HepG2 (cell line): ENCODE data around the gene CSTF1. TPM values are rescaled to one million over a fixed set of nuclear protein-coding genes. Genes with fewer than 3 reads are reported as not detected.

Experiments used
- AGO2 ChIP-seq: fragments of 200-400 bp; formaldehyde crosslinking; optimal IDR thresholded peaks from 2 replicates; pipeline ENCODE3; 2017; ENCODE audit warnings: mild to moderate bottlenecking, low read depth, low read length, moderate library complexity
- CREM ChIP-seq, 2 experiments: sonication (generic) in 1 of 2; formaldehyde crosslinking in 1 of 2; IDR thresholded peaks; 2 replicates each; pipeline versions ENCODE4 v1.4.0 to v1.6.1; 2016 to 2020; ENCODE audit warnings: antibody characterized with exemption in 1 of 2, mild to moderate bottlenecking in 1 of 2, missing genetic modification reagents in 1 of 2
- JUND ChIP-seq: sonication (generic); formaldehyde crosslinking; IDR thresholded peaks from 2 replicates; pipeline ENCODE4 v1.8.0; 2022; ENCODE audit warnings: mild to moderate bottlenecking, missing genetic modification reagents
- MAFK ChIP-seq, 2 experiments: IDR thresholded peaks in 1 of 2; conservative IDR thresholded peaks in 1 of 2; 2 replicates each; pipeline ENCODE4 v1.6.1; 2011; ENCODE audit warnings: improper control_type of control experiment in 2 of 2, low read length in 2 of 2
- MXI1 ChIP-seq: IDR thresholded peaks from 3 replicates; pipeline ENCODE4 v1.6.1; 2012; ENCODE audit warnings: low read depth, low read length, inconsistent platforms, borderline replicate concordance
- NAIF1 ChIP-seq: sonication (generic); formaldehyde crosslinking; IDR thresholded peaks from 2 replicates; pipeline ENCODE4 v1.5.0; 2020; ENCODE audit warnings: mild to moderate bottlenecking, missing genetic modification reagents, borderline replicate concordance
- PCBP2 ChIP-seq: fragments of 200-400 bp; formaldehyde crosslinking; optimal IDR thresholded peaks from 2 replicates; pipeline ENCODE3; 2018; ENCODE audit warnings: low read length, low read depth; ENCODE audit not compliant: poor library complexity, severe bottlenecking
- PHF20 ChIP-seq: sonication (generic); formaldehyde crosslinking; IDR thresholded peaks from 2 replicates; pipeline ENCODE4 v1.5.0; 2020; ENCODE audit warnings: mild to moderate bottlenecking, missing genetic modification reagents
- RXRB ChIP-seq: IDR thresholded peaks from 2 replicates; pipeline ENCODE4 v1.6.1; 2016; ENCODE audit warnings: borderline replicate concordance, missing genetic modification reagents, missing compliant biosample characterization
- ZNF333 ChIP-seq: sonication (generic); formaldehyde crosslinking; IDR thresholded peaks from 2 replicates; pipeline ENCODE4 v1.4.0; 2020; ENCODE audit warnings: mild to moderate bottlenecking, missing genetic modification reagents, borderline replicate concordance
- ZNF547 ChIP-seq: sonication (generic); formaldehyde crosslinking; IDR thresholded peaks from 2 replicates; pipeline ENCODE4 v1.5.1; 2020; ENCODE audit warnings: mild to moderate bottlenecking, missing genetic modification reagents
- polyA plus RNA-seq, 8 experiments: library from polyadenylated mRNA; depleted of rRNA in 3 of 8; stranded (reverse) in 7 of 8; unstranded in 1 of 8; fragments of >200 nt; fragmentation: Illumina TruSeq in 4 of 8; extraction: Trizol in 4 of 8; gene quantifications; 2 replicates each; pipeline versions ENCODE4 v1.2.1 to v1.2.3, GENCODE V29; 2011 to 2016; ENCODE audit warnings: low read depth in 4 of 8, missing spikeins in 1 of 8, mixed read lengths in 1 of 8; ENCODE audit not compliant: insufficient read depth in 1 of 8
- total RNA-seq, 5 experiments: library from RNA; depleted of rRNA; stranded (reverse); fragments of >200 nt; fragmentation: Illumina TruSeq; extraction: Trizol; gene quantifications; 2 replicates each; pipeline ENCODE4 v1.2.3, GENCODE V29; 2016; ENCODE audit warnings: low read depth in 1 of 5
- TF ChIP-seq, protein P1 (sequence below): sonication (generic); formaldehyde crosslinking; IDR thresholded peaks from 2 replicates; pipeline ENCODE4 v1.5.1; 2020; ENCODE audit warnings: mild to moderate bottlenecking, missing genetic modification reagents, moderate library complexity
- TF ChIP-seq, protein P2 (sequence below): sonication (generic); formaldehyde crosslinking; IDR thresholded peaks from 2 replicates; pipeline ENCODE4 v1.8.0; 2022; ENCODE audit warnings: low read depth, missing genetic modification reagents
- TF ChIP-seq, protein P3 (sequence below): IDR thresholded peaks from 2 replicates; pipeline ENCODE4 v1.4.0; 2020; ENCODE audit warnings: mild to moderate bottlenecking, missing genetic modification reagents
- TF ChIP-seq, protein P4 (sequence below): sonication (generic); formaldehyde crosslinking; IDR thresholded peaks from 2 replicates; pipeline ENCODE4 v1.4.0; 2020; ENCODE audit warnings: missing genetic modification reagents, borderline replicate concordance

Gene CSTF1
- total and polyA plus RNA-seq, 2 of the 13 experiments (the other 11 are each of a cell fraction or from before 2014, with no cell fraction given) = 70.9 to 100 TPM

DNA sequence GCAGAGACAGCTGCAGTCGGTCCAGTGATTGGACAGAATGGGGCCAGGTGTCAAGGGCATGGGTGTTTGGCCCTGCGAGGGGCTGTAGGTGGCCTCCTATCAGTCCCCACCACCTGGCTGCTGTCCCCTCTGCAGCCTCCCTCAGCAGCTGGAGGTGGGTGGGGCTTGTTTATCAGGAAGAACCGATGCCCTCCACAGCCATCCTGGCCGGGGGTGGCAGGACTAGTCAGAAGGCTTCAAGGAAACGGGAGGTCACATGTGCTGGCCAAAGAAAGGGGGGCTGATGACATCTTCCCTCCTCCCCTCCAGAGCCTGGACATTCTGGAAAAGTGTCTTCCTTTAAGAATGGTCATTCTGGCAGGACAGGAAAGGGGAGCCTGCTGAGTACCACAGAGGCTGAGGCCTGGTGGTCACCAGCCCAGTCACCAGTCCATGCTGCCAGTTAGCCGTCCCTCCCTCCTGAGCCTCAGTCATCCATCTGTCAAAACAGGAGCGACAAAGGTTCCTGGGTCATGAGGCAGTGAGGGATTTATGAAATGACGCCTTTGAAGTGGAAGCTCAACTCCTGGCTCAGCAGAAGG is 29.5 kb upstream of the CSTF1 start (continued):
- TF ChIP-seq, protein P1, sequence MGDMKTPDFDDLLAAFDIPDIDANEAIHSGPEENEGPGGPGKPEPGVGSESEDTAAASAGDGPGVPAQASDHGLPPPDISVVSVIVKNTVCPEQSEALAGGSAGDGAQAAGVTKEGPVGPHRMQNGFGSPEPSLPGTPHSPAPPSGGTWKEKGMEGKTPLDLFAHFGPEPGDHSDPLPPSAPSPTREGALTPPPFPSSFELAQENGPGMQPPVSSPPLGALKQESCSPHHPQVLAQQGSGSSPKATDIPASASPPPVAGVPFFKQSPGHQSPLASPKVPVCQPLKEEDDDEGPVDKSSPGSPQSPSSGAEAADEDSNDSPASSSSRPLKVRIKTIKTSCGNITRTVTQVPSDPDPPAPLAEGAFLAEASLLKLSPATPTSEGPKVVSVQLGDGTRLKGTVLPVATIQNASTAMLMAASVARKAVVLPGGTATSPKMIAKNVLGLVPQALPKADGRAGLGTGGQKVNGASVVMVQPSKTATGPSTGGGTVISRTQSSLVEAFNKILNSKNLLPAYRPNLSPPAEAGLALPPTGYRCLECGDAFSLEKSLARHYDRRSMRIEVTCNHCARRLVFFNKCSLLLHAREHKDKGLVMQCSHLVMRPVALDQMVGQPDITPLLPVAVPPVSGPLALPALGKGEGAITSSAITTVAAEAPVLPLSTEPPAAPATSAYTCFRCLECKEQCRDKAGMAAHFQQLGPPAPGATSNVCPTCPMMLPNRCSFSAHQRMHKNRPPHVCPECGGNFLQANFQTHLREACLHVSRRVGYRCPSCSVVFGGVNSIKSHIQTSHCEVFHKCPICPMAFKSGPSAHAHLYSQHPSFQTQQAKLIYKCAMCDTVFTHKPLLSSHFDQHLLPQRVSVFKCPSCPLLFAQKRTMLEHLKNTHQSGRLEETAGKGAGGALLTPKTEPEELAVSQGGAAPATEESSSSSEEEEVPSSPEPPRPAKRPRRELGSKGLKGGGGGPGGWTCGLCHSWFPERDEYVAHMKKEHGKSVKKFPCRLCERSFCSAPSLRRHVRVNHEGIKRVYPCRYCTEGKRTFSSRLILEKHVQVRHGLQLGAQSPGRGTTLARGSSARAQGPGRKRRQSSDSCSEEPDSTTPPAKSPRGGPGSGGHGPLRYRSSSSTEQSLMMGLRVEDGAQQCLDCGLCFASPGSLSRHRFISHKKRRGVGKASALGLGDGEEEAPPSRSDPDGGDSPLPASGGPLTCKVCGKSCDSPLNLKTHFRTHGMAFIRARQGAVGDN (CRISPR knock-in tag) = peak; percentile 38
- TF ChIP-seq MXI1 (no peak), ZNF333 (no peak), ZNF547 (CRISPR knock-in tag) (no peak), RXRB (no peak), PHF20 (CRISPR knock-in tag) (0 out of 2 replicates have a peak, but pooled peaks have one; percentile 20), AGO2 (peak; percentile 76), NAIF1 (CRISPR knock-in tag) (no peak), JUND (CRISPR knock-in tag) (no peak), CREM (IDR thresholded peaks at IDR 0.05) (no peak), CREM (CRISPR knock-in tag; IDR thresholded peaks at IDR 0.05) (no peak), PCBP2 (no peak), MAFK (conservative IDR thresholded peaks at IDR 0.05 in 1 of 2, IDR thresholded peaks at IDR 0.05 in 1 of 2; ENCODE audit: low read length in 2 of 2) (no peak)
- TF ChIP-seq, protein P2, sequence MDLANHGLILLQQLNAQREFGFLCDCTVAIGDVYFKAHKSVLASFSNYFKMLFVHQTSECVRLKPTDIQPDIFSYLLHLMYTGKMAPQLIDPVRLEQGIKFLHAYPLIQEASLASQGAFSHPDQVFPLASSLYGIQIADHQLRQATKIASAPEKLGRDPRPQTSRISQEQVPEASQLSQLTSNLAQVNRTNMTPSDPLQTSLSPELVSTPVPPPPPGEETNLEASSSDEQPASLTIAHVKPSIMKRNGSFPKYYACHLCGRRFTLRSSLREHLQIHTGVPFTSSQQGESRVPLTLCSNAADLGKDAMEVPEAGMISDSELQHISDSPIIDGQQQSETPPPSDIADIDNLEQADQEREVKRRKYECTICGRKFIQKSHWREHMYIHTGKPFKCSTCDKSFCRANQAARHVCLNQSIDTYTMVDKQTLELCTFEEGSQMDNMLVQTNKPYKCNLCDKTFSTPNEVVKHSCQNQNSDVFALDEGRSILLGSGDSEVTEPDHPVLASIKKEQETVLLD (CRISPR knock-in tag) = no peak
- TF ChIP-seq, protein P3, sequence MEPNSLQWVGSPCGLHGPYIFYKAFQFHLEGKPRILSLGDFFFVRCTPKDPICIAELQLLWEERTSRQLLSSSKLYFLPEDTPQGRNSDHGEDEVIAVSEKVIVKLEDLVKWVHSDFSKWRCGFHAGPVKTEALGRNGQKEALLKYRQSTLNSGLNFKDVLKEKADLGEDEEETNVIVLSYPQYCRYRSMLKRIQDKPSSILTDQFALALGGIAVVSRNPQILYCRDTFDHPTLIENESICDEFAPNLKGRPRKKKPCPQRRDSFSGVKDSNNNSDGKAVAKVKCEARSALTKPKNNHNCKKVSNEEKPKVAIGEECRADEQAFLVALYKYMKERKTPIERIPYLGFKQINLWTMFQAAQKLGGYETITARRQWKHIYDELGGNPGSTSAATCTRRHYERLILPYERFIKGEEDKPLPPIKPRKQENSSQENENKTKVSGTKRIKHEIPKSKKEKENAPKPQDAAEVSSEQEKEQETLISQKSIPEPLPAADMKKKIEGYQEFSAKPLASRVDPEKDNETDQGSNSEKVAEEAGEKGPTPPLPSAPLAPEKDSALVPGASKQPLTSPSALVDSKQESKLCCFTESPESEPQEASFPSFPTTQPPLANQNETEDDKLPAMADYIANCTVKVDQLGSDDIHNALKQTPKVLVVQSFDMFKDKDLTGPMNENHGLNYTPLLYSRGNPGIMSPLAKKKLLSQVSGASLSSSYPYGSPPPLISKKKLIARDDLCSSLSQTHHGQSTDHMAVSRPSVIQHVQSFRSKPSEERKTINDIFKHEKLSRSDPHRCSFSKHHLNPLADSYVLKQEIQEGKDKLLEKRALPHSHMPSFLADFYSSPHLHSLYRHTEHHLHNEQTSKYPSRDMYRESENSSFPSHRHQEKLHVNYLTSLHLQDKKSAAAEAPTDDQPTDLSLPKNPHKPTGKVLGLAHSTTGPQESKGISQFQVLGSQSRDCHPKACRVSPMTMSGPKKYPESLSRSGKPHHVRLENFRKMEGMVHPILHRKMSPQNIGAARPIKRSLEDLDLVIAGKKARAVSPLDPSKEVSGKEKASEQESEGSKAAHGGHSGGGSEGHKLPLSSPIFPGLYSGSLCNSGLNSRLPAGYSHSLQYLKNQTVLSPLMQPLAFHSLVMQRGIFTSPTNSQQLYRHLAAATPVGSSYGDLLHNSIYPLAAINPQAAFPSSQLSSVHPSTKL (CRISPR knock-in tag) = no peak
- TF ChIP-seq, protein P4, sequence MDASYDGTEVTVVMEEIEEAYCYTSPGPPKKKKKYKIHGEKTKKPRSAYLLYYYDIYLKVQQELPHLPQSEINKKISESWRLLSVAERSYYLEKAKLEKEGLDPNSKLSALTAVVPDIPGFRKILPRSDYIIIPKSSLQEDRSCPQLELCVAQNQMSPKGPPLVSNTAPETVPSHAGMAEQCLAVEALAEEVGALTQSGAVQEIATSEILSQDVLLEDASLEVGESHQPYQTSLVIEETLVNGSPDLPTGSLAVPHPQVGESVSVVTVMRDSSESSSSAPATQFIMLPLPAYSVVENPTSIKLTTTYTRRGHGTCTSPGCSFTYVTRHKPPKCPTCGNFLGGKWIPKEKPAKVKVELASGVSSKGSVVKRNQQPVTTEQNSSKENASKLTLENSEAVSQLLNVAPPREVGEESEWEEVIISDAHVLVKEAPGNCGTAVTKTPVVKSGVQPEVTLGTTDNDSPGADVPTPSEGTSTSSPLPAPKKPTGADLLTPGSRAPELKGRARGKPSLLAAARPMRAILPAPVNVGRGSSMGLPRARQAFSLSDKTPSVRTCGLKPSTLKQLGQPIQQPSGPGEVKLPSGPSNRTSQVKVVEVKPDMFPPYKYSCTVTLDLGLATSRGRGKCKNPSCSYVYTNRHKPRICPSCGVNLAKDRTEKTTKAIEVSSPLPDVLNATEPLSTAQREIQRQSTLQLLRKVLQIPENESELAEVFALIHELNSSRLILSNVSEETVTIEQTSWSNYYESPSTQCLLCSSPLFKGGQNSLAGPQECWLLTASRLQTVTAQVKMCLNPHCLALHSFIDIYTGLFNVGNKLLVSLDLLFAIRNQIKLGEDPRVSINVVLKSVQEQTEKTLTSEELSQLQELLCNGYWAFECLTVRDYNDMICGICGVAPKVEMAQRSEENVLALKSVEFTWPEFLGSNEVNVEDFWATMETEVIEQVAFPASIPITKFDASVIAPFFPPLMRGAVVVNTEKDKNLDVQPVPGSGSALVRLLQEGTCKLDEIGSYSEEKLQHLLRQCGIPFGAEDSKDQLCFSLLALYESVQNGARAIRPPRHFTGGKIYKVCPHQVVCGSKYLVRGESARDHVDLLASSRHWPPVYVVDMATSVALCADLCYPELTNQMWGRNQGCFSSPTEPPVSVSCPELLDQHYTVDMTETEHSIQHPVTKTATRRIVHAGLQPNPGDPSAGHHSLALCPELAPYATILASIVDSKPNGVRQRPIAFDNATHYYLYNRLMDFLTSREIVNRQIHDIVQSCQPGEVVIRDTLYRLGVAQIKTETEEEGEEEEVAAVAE = no peak
